ENCODE data around the gene DDX49. TPM values are rescaled to one million over a fixed set of nuclear protein-coding genes. Genes with fewer than 3 reads are reported as not detected.

Gene DDX49
- total RNA-seq, 1 experiment from 2014 or later = 68.8 TPM

GRCh38 chr19:18876865-18877264 lies 42.6 kb upstream of the DDX49 start:
- Histone ChIP-seq H3K36me3 (ENCODE audit: insufficient read depth, low read length, poor library complexity, severe bottlenecking) (peaks cover 13% of the 10 kb centered on the region), H3K27me3 (replicated peaks; ENCODE audit: insufficient read depth, low read depth, low read length, poor library complexity) (no peaks in the 10 kb centered on the region), H3K9me3 (ENCODE audit: low read depth, low read length, poor library complexity, severe bottlenecking) (no peaks in the 10 kb centered on the region), H3K27ac (ENCODE audit: low read depth, low read length, poor library complexity, severe bottlenecking) (no peak overlapping the region), H3K4me1 (ENCODE audit: insufficient read depth, low read length, poor library complexity, severe bottlenecking) (no peaks in the 10 kb centered on the region), H3K4me3 (ENCODE audit: low read depth, low read length, poor library complexity, severe bottlenecking) (no peak overlapping the region)
- no TSS peak for BruUV-seq (replicated peaks)
- CTCF ChIA-PET = interaction anchor here (0.5 to 0.9 kb wide), 3 partner anchors 9 to 61 kb away, joined by 3 to 21 read pairs (median 3); no protein-coding TSS in a partner anchor
- DNase-seq (ENCODE audit: low spot score) = no peak
- POLR2A ChIA-PET (ENCODE audit: low non-redundant PET) = no interaction called here
- intact Hi-C loops (cut with micrococcal nuclease; ENCODE audit: unreplicated experiment) = no loop called here
- TF ChIP-seq EZH2 (IDR thresholded peaks at IDR 0.05; ENCODE audit: borderline replicate concordance, low read depth, low read length, poor library complexity, severe bottlenecking) = no peak
- TF ChIP-seq CTCF (conservative IDR thresholded peaks at IDR 0.05; ENCODE audit: low read depth, low read length) = no peak

- Histone ChIP-seq H3K36me3 (ENCODE audit: insufficient read depth, low read length, poor library complexity, severe bottlenecking) (peaks cover 13% of the 10 kb centered on the region), H3K4me1 (ENCODE audit: insufficient read depth, low read length, poor library complexity, severe bottlenecking) (no peaks in the 10 kb centered on the region), H3K9me3 (ENCODE audit: low read depth, low read length, poor library complexity, severe bottlenecking) (no peaks in the 10 kb centered on the region), H3K27ac (ENCODE audit: low read depth, low read length, poor library complexity, severe bottlenecking) (no peak overlapping the region), H3K27me3 (replicated peaks; ENCODE audit: insufficient read depth, low read depth, low read length, poor library complexity) (no peaks in the 10 kb centered on the region), H3K4me3 (ENCODE audit: low read depth, low read length, poor library complexity, severe bottlenecking) (no peak overlapping the region)
- intact Hi-C loops (cut with micrococcal nuclease; ENCODE audit: unreplicated experiment) = no loop called here
- ChIA-PET POLR2A (ENCODE audit: low non-redundant PET) (no interaction called here), CTCF (no interaction called here)
- no TSS peak for BruUV-seq (replicated peaks)
- DNase-seq (ENCODE audit: low spot score) = no peak
- TF ChIP-seq EZH2 (IDR thresholded peaks at IDR 0.05; ENCODE audit: borderline replicate concordance, low read depth, low read length, poor library complexity, severe bottlenecking) (no peak), CTCF (conservative IDR thresholded peaks at IDR 0.05; ENCODE audit: low read depth, low read length) (no peak)
Measured at GRCh38 chr19:18878058-18878797, 41.3 kb upstream of the DDX49 start.

GRCh38 chr19:18878858-18879578 lies 40.5 kb upstream of the DDX49 start:
- H3K4me1 ChIP-seq (ENCODE audit: insufficient read depth, low read length, poor library complexity, severe bottlenecking) = no peaks in the 10 kb centered on the region
- H3K36me3 ChIP-seq (ENCODE audit: insufficient read depth, low read length, poor library complexity, severe bottlenecking) = peaks cover 13% of the 10 kb centered on the region
- POLR2A ChIA-PET (ENCODE audit: low non-redundant PET) = no interaction called here
- CTCF ChIA-PET = no interaction called here
- no peaks in the 10 kb centered on the region for H3K9me3 ChIP-seq (ENCODE audit: low read depth, low read length, poor library complexity, severe bottlenecking)
- BruUV-seq (replicated peaks) = no TSS peak
- no peak overlapping the region for H3K4me3 ChIP-seq (ENCODE audit: low read depth, low read length, poor library complexity, severe bottlenecking)
- no peak for TF ChIP-seq EZH2 (IDR thresholded peaks at IDR 0.05; ENCODE audit: borderline replicate concordance, low read depth, low read length, poor library complexity, severe bottlenecking)
- no peak for TF ChIP-seq CTCF (conservative IDR thresholded peaks at IDR 0.05; ENCODE audit: low read depth, low read length)
- DNase-seq (ENCODE audit: low spot score) = no peak
- H3K27ac ChIP-seq (ENCODE audit: low read depth, low read length, poor library complexity, severe bottlenecking) = no peak overlapping the region
- H3K27me3 ChIP-seq (replicated peaks; ENCODE audit: insufficient read depth, low read depth, low read length, poor library complexity) = no peaks in the 10 kb centered on the region
- intact Hi-C loops (cut with micrococcal nuclease; ENCODE audit: unreplicated experiment) = no loop called here
